G401.6 (cell line): ENCODE results near the gene CREB3L2.

Source experiments
- FAIRE-seq: peaks from 2 replicates; lab custom pipeline; 2012; peaks lifted over from hg19 to GRCh38; lab: Jason Lieb, UNC

Gene CREB3L2

GRCh38 chr7:137871170-137871915, 130.5 kb downstream of the CREB3L2 start:
- no peak for FAIRE-seq

GRCh38 chr7:137870684-137871083, 131.2 kb downstream of the CREB3L2 start:
- no peak for FAIRE-seq

- peak; percentile 50 for FAIRE-seq
Measured at GRCh38 chr7:137870078-137870477, 131.8 kb downstream of the CREB3L2 start.

GRCh38 chr7:137869260-137869659, 132.6 kb downstream of the CREB3L2 start:
- FAIRE-seq: peak; percentile 63

GRCh38 chr7:137867289-137867688, 134.6 kb downstream of the CREB3L2 start:
- no peak for FAIRE-seq

- FAIRE-seq: no peak
Measured at GRCh38 chr7:137865764-137866163, 136.1 kb downstream of the CREB3L2 start.

- no peak for FAIRE-seq
Measured at GRCh38 chr7:137862964-137863363, 138.9 kb downstream of the CREB3L2 start.

GRCh38 chr7:137862358-137862757, 139.5 kb downstream of the CREB3L2 start:
- FAIRE-seq: no peak

- FAIRE-seq: no peak
Measured at GRCh38 chr7:137860542-137860941, 141.3 kb downstream of the CREB3L2 start.

- no peak for FAIRE-seq
Measured at GRCh38 chr7:137853053-137853452, 148.8 kb downstream of the CREB3L2 start.

- FAIRE-seq: no peak
Measured at GRCh38 chr7:137852108-137852507, 149.8 kb downstream of the CREB3L2 start.

GRCh38 chr7:137850972-137851945, 150.6 kb downstream of the CREB3L2 start:
- no peak for FAIRE-seq

- FAIRE-seq: no peak
Measured at GRCh38 chr7:137850571-137850970, 151.3 kb downstream of the CREB3L2 start.

GRCh38 chr7:137848095-137848494, 153.8 kb downstream of the CREB3L2 start:
- FAIRE-seq: no peak

- FAIRE-seq: no peak
Measured at GRCh38 chr7:137847568-137848050, 154.3 kb downstream of the CREB3L2 start.

GRCh38 chr7:137846827-137847567, 154.9 kb downstream of the CREB3L2 start, which contains the start of gene DGKI:
Gene DGKI (minus strand): TSS chr7:137846974.
- FAIRE-seq: no peak

GRCh38 chr7:137846549-137846826, 155.4 kb downstream of the CREB3L2 start:
- FAIRE-seq: no peak

GRCh38 chr7:137844677-137845425, 157.0 kb downstream of the CREB3L2 start:
- FAIRE-seq: no peak

GRCh38 chr7:137839903-137840779, 161.7 kb downstream of the CREB3L2 start:
- FAIRE-seq: no peak

GRCh38 chr7:137838706-137839315, 163.1 kb downstream of the CREB3L2 start:
- FAIRE-seq: no peak
